A549 treated with AZD9567 at 1 μM for 4 hours (cell line): ENCODE data around the gene DIABLO. TPM values are rescaled to one million over a fixed set of nuclear protein-coding genes. Genes with fewer than 3 reads are reported as not detected.

Source experiments
- total RNA-seq: library from RNA; stranded (reverse); fragments of 200-300 nt; extraction: Qiagen RNA extraction; gene quantifications from 5 replicates; pipeline ENCODE4 v1.2.3, GENCODE V29; 2022; ENCODE audit not compliant: insufficient read depth

Gene DIABLO
- 70.5 to 84.3 TPM (median 72.8 TPM) in 5 replicates for total RNA-seq

DNA sequence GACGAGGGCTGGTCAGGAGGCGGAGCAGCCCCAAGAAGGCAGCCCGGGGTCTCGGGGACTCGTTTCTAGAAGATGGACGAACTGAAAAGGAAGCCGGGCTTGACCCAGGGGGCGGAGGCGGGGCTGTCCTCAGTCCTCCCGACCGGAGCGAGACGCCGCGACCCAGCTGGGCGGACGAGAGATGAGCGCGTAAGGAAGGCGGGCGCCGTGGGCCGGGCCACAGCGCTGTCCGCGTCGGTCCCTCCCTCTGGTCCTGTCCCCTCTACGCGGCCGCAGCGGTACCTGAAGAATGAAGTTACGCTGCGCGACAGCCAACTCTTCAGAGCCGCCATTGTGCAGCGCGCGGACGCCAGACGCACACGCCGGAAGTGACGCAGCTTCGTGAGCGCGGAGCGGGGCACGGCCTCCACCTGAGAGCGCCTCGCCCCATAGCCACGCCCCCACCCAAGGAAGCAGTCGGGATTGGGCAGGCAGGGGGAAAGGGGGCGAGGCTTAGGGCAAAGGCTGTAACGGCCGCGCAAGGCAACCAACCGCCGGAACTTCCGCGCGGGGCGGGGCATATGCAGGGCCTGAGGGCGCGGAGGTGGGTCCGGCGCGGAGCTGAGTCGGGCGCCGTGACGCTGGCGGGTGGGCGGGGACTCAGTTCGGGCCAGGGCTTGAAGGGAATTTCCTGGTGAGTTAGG lies at the start of gene DIABLO:
DIABLO (minus strand) TSS at position 370 of the 683 bp plus-strand sequence; CDS start at position 332, 38 bp downstream.

GRCh38 chr12:122266230-122266901 lies 40.5 kb upstream of the DIABLO start, which contains the start of gene VPS33A:
TSS of gene VPS33A (minus strand) at chr12:122266494. CDS start at chr12:122266408, 86 bp downstream.

DNA sequence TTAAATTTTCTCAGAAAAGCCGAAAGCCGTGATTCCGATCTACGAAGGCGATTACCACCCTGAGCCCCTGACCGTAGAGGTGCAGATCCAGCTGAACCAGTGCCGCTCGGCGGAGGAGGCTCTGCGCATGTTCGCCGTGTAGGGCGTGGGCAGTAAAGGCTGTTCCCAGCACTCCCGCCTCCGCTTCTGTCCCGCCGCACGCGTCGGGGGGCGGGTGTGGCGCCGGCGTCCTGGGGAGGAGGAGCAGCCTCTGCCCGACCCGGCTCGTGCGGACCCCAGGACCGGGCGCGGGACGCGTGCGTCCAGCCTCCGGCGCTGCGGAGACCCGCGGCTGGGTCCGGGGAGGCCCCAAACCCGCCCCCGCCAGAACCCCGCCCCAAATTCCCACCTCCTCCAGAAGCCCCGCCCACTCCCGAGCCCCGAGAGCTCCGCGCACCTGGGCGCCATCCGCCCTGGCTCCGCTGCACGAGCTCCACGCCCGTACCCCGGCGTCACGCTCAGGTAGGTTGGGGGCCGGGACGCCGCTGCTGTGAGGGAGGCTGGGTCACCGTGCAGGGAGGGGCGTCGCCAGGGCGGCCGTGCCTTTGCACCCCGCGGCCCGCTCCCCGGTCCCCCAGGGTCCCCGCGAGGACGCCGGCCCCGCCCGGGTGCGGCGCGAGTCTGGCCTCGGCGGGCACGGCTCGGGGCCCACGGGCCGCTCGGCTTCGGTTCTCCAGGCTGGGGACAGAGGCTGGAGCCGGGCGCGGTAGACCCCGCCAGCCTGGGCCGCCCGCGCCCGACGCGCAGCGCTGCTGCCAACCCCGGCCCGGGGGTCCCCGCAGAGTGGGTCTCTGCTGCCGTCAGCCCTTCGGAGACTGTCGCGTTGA lies 22.3 kb downstream of the DIABLO start, which contains the start of gene B3GNT4:
B3GNT4 (plus strand) TSS at position 409 of the 866 bp plus-strand sequence. CDS start 910 bp downstream, outside the sequence.

DNA sequence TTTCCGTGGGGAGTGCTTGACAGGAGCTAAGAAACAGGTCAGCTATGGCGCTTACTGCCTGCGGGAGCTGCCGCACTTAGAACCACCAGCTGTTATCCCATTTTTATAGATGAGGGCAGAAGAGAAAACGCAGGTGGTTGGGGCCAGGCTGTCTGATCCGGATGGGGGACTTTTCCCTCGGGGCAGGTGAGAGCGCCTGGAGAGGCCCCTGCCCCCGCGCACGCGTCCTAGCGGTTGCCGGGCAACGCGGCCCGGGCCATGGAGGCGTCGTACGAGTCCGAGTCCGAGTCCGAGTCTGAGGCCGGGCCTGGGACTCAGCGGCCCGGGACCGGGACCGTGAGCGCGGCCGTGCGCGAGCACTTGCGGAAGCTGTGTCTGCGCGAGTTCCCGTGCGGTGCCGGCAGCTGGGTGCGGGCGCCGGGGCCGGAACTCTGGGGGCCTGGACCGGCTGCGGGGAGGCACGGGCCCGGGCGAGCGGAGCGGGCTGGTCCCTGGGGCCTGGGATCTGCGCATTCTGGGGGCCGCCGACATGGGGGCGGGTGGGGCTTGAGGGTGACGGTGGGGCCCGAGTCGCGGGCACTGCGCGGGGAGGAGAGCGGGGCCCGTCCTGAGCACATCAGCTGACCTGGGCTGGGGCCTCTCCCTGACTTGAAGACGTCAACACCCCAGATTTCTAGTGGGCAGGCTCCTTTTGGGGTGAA lies 42.8 kb downstream of the DIABLO start, which contains the start of gene LRRC43:
LRRC43 (plus strand) TSS at position 237 of the 701 bp plus-strand sequence; CDS start at position 259, 22 bp downstream.

DNA sequence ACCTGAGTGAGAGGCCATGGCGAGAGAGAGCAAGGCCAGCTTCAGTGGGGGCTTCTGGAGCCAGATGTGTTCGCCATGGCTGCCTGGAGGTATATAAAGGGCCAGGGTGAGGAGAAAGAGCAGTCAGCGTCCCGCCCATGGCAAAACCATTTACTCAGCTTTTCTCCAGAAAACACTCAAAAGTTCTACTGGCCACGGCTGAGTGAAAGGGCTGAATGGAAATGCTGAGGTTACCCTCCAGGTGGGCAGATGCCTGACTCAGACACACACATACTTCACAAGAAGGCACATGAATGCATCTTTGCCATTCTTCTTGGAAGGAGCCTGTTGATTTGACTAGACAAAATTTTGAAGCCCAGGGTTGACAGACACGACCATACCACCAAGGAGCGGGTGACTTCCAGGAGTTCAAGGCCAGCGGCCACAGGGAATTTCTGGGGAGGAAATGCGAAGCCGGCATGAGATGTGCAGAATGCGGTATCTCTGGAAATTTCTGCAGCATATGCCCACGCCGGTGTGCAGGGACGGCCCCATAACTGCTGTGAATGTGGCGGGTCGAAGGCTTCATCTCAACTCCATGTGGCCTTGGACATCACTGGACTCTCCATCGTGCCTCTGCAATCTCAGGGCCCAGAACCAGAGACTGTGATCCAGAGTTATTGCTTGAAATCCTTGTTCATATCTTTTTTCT lies 51.6 kb downstream of the DIABLO start, which contains the start of gene IL31:
IL31 (minus strand) TSS at position 67 of the 691 bp plus-strand sequence; CDS start at position 18, 49 bp downstream.

Other genes starting within 250 kb of the DIABLO start
- 10.3 to 12.0 TPM (median 11.0 TPM) in 5 replicates for gene BCL7A, start 204.2 kb downstream of the DIABLO start, total RNA-seq
- gene MLXIP, start 147.3 kb downstream of the DIABLO start, total RNA-seq, result 28.7 to 40.8 TPM (median 40.2 TPM) in 5 replicates
- gene IL31, start 51.8 kb downstream of the DIABLO start, total RNA-seq, result not detected in 5 replicates
- 0.06 to 0.22 TPM (median 0.09 TPM) in 4 of 5 replicates, not detected in the other for gene LRRC43, start 42.9 kb downstream of the DIABLO start, total RNA-seq
- 0.92 to 4.5 TPM (median 1.1 TPM) in 5 replicates for gene B3GNT4, start 22.3 kb downstream of the DIABLO start, total RNA-seq
- 16.6 to 18.2 TPM (median 17.8 TPM) in 5 replicates for gene VPS33A, start 40.4 kb upstream of the DIABLO start, total RNA-seq
- gene CLIP1, start 196.6 kb upstream of the DIABLO start, total RNA-seq, result 31.8 to 55.6 TPM (median 33.3 TPM) in 5 replicates